HEK293T (cell line): Measurements from ENCODE around the gene CWF19L2.

Experiments used
- ARNT ChIP-seq: fragments of 450-650 bp; IDR thresholded peaks from 2 replicates; pipeline ENCODE4 v1.6.1; 2017; ENCODE audit warnings: mild to moderate bottlenecking
- BHLHE40 ChIP-seq: fragments of 450-650 bp; IDR thresholded peaks from 2 replicates; pipeline ENCODE4 v1.6.1; 2016; ENCODE audit warnings: mild to moderate bottlenecking, moderate library complexity, borderline replicate concordance
- ELF4 ChIP-seq: fragments of 450-650 bp; IDR thresholded peaks from 2 replicates; pipeline ENCODE4 v1.6.1; 2017; ENCODE audit warnings: antibody characterized with exemption
- FOXA1 ChIP-seq: fragments of 450-650 bp; IDR thresholded peaks from 2 replicates; pipeline ENCODE4 v1.6.1; 2016; ENCODE audit warnings: mild to moderate bottlenecking
- FOXK2 ChIP-seq: fragments of 450-650 bp; IDR thresholded peaks from 2 replicates; pipeline ENCODE4 v1.6.1; 2016; ENCODE audit warnings: mild to moderate bottlenecking
- FOXM1 ChIP-seq: fragments of 450-650 bp; IDR thresholded peaks from 2 replicates; pipeline ENCODE4 v1.6.1; 2017; ENCODE audit warnings: mild to moderate bottlenecking, borderline replicate concordance
- HDGF ChIP-seq: fragments of 450-650 bp; IDR thresholded peaks from 2 replicates; pipeline ENCODE4 v1.6.1; 2017; ENCODE audit warnings: antibody characterized with exemption, borderline replicate concordance
- L3MBTL2 ChIP-seq: fragments of 450-650 bp; conservative IDR thresholded peaks from 2 replicates; pipeline ENCODE4 v1.6.1; 2016; ENCODE audit warnings: mild to moderate bottlenecking
- NFRKB ChIP-seq: fragments of 450-650 bp; IDR thresholded peaks from 2 replicates; pipeline ENCODE4 v1.6.1; 2016; ENCODE audit warnings: mild to moderate bottlenecking, moderate library complexity
- PKNOX1 ChIP-seq: fragments of 450-650 bp; IDR thresholded peaks from 2 replicates; pipeline ENCODE4 v1.6.1; 2016
- SP1 ChIP-seq: fragments of 450-650 bp; IDR thresholded peaks from 2 replicates; pipeline ENCODE4 v1.6.1; 2017
- SUZ12 ChIP-seq: fragments of 450-650 bp; IDR thresholded peaks from 2 replicates; pipeline ENCODE4 v1.6.1; 2016; ENCODE audit warnings: mild to moderate bottlenecking
- TARDBP ChIP-seq: fragments of 450-650 bp; IDR thresholded peaks from 2 replicates; pipeline ENCODE4 v1.6.1; 2016
- ZNF384 ChIP-seq: fragments of 450-650 bp; IDR thresholded peaks from 2 replicates; pipeline ENCODE4 v1.6.1; 2016

- TF ChIP-seq FOXA1, result no peak
- TF ChIP-seq BHLHE40, result no peak
- TF ChIP-seq SUZ12, result no peak
- no peak for TF ChIP-seq HDGF
- TF ChIP-seq ZNF384, result no peak
- TF ChIP-seq ARNT, result no peak
- TF ChIP-seq FOXM1, result no peak
- no peak for TF ChIP-seq NFRKB
- TF ChIP-seq PKNOX1, result no peak
- TF ChIP-seq SP1, result no peak
- no peak for TF ChIP-seq ELF4
- TF ChIP-seq TARDBP, result no peak
- TF ChIP-seq FOXK2, result no peak
- TF ChIP-seq L3MBTL2, result no peak
Observed at GRCh38 chr11:107438148-107438547, 19.5 kb downstream of the CWF19L2 start.
